H9 (cell line): ENCODE data around the gene XRN1. TPM values are rescaled to one million over a fixed set of nuclear protein-coding genes. Genes with fewer than 3 reads are reported as not detected.

Experiments
- DNase-seq: peaks from one replicate; pipeline ENCODE4 v3.0.0-alpha.2; 2017
- H2AFZ ChIP-seq: one replicate; pipeline ENCODE4 v1.6.1; 2013; ENCODE audit warnings: mild to moderate bottlenecking, low read length, control low read depth, moderate library complexity
- H2AK5ac ChIP-seq: 2 replicates; pipeline ENCODE4 v1.6.1; 2013; ENCODE audit warnings: low read length, control low read depth, mixed read lengths; ENCODE audit not compliant: insufficient read length
- H2BK120ac ChIP-seq: one replicate; pipeline ENCODE4 v1.6.1; 2013; ENCODE audit warnings: low read depth, mild to moderate bottlenecking, low read length, control low read depth, inconsistent platforms; ENCODE audit not compliant: poor library complexity, severe bottlenecking
- H2BK12ac ChIP-seq: 2 replicates; pipeline ENCODE4 v1.6.1; 2013; ENCODE audit warnings: low read length, control low read depth, mixed read lengths, low read depth; ENCODE audit not compliant: insufficient read length
- H2BK15ac ChIP-seq: 2 replicates; pipeline ENCODE4 v1.6.1; 2013; ENCODE audit warnings: low read depth, low read length, control low read depth
- H2BK20ac ChIP-seq: one replicate; pipeline ENCODE4 v1.6.1; 2013; ENCODE audit warnings: low read depth, mild to moderate bottlenecking, low read length, control low read depth, inconsistent platforms; ENCODE audit not compliant: poor library complexity, severe bottlenecking
- H2BK5ac ChIP-seq: 2 replicates; pipeline ENCODE4 v1.6.1; 2013; ENCODE audit warnings: low read length, control low read depth, mixed read lengths; ENCODE audit not compliant: insufficient read length
- H3K14ac ChIP-seq: 2 replicates; pipeline ENCODE4 v1.6.1; 2013; ENCODE audit warnings: low read length, control low read depth; ENCODE audit not compliant: insufficient read depth
- H3K18ac ChIP-seq: 2 replicates; pipeline ENCODE4 v1.6.1; 2013; ENCODE audit warnings: low read depth, mild to moderate bottlenecking, mixed read lengths, low read length, control low read depth; ENCODE audit not compliant: insufficient read length
- H3K23ac ChIP-seq: 2 replicates; pipeline ENCODE4 v1.6.1; 2013; ENCODE audit warnings: low read length, control low read depth, mixed read lengths, low read depth; ENCODE audit not compliant: insufficient read length
- H3K23me2 ChIP-seq: 2 replicates; pipeline ENCODE4 v1.6.1; 2013; ENCODE audit warnings: low read depth, mild to moderate bottlenecking, mixed read lengths, low read length, control low read depth; ENCODE audit not compliant: insufficient read length, poor library complexity, severe bottlenecking
- H3K27ac ChIP-seq: 2 replicates; pipeline ENCODE4 v1.5.1; 2013; ENCODE audit warnings: low read length, control low read depth, mixed read lengths, low read depth; ENCODE audit not compliant: insufficient read length
- H3K27me3 ChIP-seq: 2 replicates; pipeline ENCODE4 v1.6.1; 2013; ENCODE audit warnings: low read length, control low read depth, inconsistent platforms; ENCODE audit not compliant: insufficient read depth
- H3K4ac ChIP-seq: 2 replicates; pipeline ENCODE4 v1.6.1; 2013; ENCODE audit warnings: low read depth, mild to moderate bottlenecking, control low read depth, inconsistent platforms, low read length, moderate library complexity
- H3K4me1 ChIP-seq: 2 replicates; pipeline ENCODE4 v1.6.1; 2013; ENCODE audit warnings: low read length, control low read depth, inconsistent platforms; ENCODE audit not compliant: insufficient read depth
- H3K4me2 ChIP-seq: 2 replicates; pipeline ENCODE4 v1.6.1; 2013; ENCODE audit warnings: low read length, control low read depth, mixed read lengths; ENCODE audit not compliant: insufficient read length, insufficient read depth
- H3K56ac ChIP-seq: 2 replicates; pipeline ENCODE4 v1.6.1; 2013; ENCODE audit warnings: low read depth, mild to moderate bottlenecking, mixed read lengths, low read length, control low read depth; ENCODE audit not compliant: insufficient read length
- H3K79me1 ChIP-seq: 2 replicates; pipeline ENCODE4 v1.6.1; 2013; ENCODE audit warnings: low read depth, mild to moderate bottlenecking, moderate library complexity, low read length, control low read depth, inconsistent platforms; ENCODE audit not compliant: insufficient read depth, poor library complexity, severe bottlenecking
- H3K79me2 ChIP-seq: 2 replicates; pipeline ENCODE4 v1.6.1; 2013; ENCODE audit warnings: low read length, control low read depth, inconsistent platforms; ENCODE audit not compliant: insufficient read depth
- H3K9ac ChIP-seq: 2 replicates; pipeline ENCODE4 v1.6.1; 2013; ENCODE audit warnings: low read length, control low read depth, mixed read lengths; ENCODE audit not compliant: insufficient read length; ENCODE audit errors: extremely low read depth
- H3K9me3 ChIP-seq: one replicate; pipeline ENCODE4 v1.6.1; 2013; ENCODE audit warnings: low read depth, low read length, inconsistent platforms; ENCODE audit not compliant: control insufficient read depth
- H3T11ph ChIP-seq: one replicate; pipeline ENCODE4 v1.6.1; 2013; ENCODE audit warnings: mild to moderate bottlenecking, low read length, control low read depth, inconsistent platforms
- H4K20me1 ChIP-seq: one replicate; pipeline ENCODE4 v1.6.1; 2013; ENCODE audit not compliant: control insufficient read depth, insufficient read length, insufficient read depth
- H4K5ac ChIP-seq: 2 replicates; pipeline ENCODE4 v1.6.1; 2013; ENCODE audit warnings: low read depth, mild to moderate bottlenecking, mixed read lengths, low read length, control low read depth; ENCODE audit not compliant: insufficient read length
- H4K8ac ChIP-seq: replicated peaks from 2 replicates; pipeline ENCODE4 v1.6.1; 2013; ENCODE audit warnings: low read length, control low read depth, mixed read lengths, low read depth; ENCODE audit not compliant: insufficient read length
- H4K91ac ChIP-seq: 2 replicates; pipeline ENCODE4 v1.6.1; 2013; ENCODE audit warnings: low read depth, mild to moderate bottlenecking, moderate library complexity, mixed read lengths, low read length, control low read depth; ENCODE audit not compliant: insufficient read length
- H3K27ac Mint-ChIP-seq, 3 experiments: 2 replicates in 2 of 3; 3 replicates in 1 of 3; pipeline ENCODE4 v1.8.0; 2020 to 2021; ENCODE audit warnings: mixed read lengths in 3 of 3, mild to moderate bottlenecking in 1 of 3, moderate library complexity in 1 of 3
- H3K27me3 Mint-ChIP-seq: 2 replicates; pipeline ENCODE4 v1.8.0; 2021; ENCODE audit warnings: low read depth, mild to moderate bottlenecking, moderate library complexity, mixed read lengths
- H3K36me3 Mint-ChIP-seq, 3 experiments: 2 replicates in 2 of 3; 3 replicates in 1 of 3; pipeline ENCODE4 v1.8.0; 2020 to 2021; ENCODE audit warnings: low read depth in 3 of 3, mixed read lengths in 3 of 3; ENCODE audit not compliant: insufficient read depth in 1 of 3
- H3K4me1 Mint-ChIP-seq, 2 experiments: 2 replicates each; pipeline ENCODE4 v1.8.0; 2020; ENCODE audit warnings: mixed read lengths in 2 of 2
- H3K4me3 Mint-ChIP-seq, 2 experiments: 2 replicates in 1 of 2; 3 replicates in 1 of 2; pipeline ENCODE4 v1.8.0; 2020 to 2021; ENCODE audit warnings: mild to moderate bottlenecking in 2 of 2, mixed read lengths in 2 of 2, moderate library complexity in 1 of 2
- H3K9me3 Mint-ChIP-seq, 2 experiments: 2 replicates in 1 of 2; 3 replicates in 1 of 2; pipeline ENCODE4 v1.8.0; 2020; ENCODE audit warnings: mild to moderate bottlenecking in 2 of 2, mixed read lengths in 2 of 2, moderate library complexity in 1 of 2
- WGBS: extraction: QIAGEN DNeasy Blood & Tissue Kit; methylation state at CpG from one replicate; pipeline ENCODE4 v1.1.7; 2013; ENCODE audit warnings: missing lambda C conversion rate, low lambda C conversion rate, mixed read lengths; ENCODE audit not compliant: insufficient read length; ENCODE audit errors: extremely low coverage; 5-methylcytosine and 5-hydroxymethylcytosine counted together
- total RNA-seq: library from RNA; stranded (reverse); gene quantifications from 2 replicates; pipeline ENCODE4 v1.2.1, GENCODE V29; 2021
- TF ChIP-seq, protein P1 (sequence below): fragments of 200-600 bp; sonication (generic); conservative IDR thresholded peaks from 3 replicates; pipeline ENCODE4 v1.8.0; 2021; ENCODE audit warnings: antibody characterized with exemption, mild to moderate bottlenecking

Gene XRN1
- total RNA-seq, 1 experiment from 2014 or later = 15.0 TPM

DNA sequence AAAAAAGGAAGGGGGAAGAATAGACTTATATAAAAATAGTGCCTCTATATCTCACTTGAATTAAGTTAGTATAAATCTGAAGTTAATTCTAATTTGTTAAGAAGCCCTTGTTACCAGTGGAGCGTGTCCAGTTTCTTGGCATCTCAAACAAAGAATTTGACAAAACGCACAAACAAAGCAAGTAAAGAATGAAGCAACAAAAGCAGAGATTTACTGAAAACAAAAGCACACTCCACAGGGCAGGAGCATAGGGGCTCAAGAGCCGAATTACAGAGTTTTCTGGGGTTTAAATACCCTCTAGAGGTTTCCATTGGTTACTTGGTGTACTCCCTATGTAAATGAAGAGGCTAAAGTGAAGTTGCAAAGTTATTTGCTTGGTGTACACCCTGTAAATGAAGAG is 188.5 kb downstream of the XRN1 start:
- Mint-ChIP-seq H3K27ac (peak overlapping the region in 2 of 3 experiments; percentile 73 to 84; a peak in 2 of 7 replicates), H3K4me3 (no peak overlapping the region), H3K9me3 (peaks cover 14% of the 10 kb centered on the region in 2 experiments), H3K27me3 (peaks cover 3% of the 10 kb centered on the region; the same call in 1 of the 2 replicates), H3K4me1 (peaks cover 19 to 23% of the 10 kb centered on the region in 2 experiments), H3K36me3 (peaks cover 0 to 17% (median 8%) of the 10 kb centered on the region in 3 experiments; a peak in 5 of 7 replicates)
- Histone ChIP-seq H2BK20ac (no peak overlapping the region), H2BK15ac (no peak overlapping the region), H4K91ac (no peak overlapping the region), H2BK120ac (no peak overlapping the region), H3T11ph (no peak overlapping the region), H2AK5ac (no peak overlapping the region), H4K8ac (no peak overlapping the region), H3K18ac (no peak overlapping the region), H3K9me3 (no peaks in the 10 kb centered on the region), H3K27ac (no peak overlapping the region), H3K9ac (no peak overlapping the region), H3K79me1 (no peaks in the 10 kb centered on the region), H3K14ac (no peak overlapping the region), H2BK12ac (no peak overlapping the region), H4K20me1 (no peaks in the 10 kb centered on the region), H3K4me2 (no peak overlapping the region), H3K23ac (no peak overlapping the region), H3K79me2 (no peaks in the 10 kb centered on the region), H3K4ac (no peak overlapping the region), H3K56ac (no peak overlapping the region), H4K5ac (no peak overlapping the region), H3K4me1 (no peaks in the 10 kb centered on the region), H3K23me2 (no peaks in the 10 kb centered on the region), H3K27me3 (no peaks in the 10 kb centered on the region), H2AFZ (no peak overlapping the region), H2BK5ac (no peak overlapping the region)
- TF ChIP-seq, protein P1, sequence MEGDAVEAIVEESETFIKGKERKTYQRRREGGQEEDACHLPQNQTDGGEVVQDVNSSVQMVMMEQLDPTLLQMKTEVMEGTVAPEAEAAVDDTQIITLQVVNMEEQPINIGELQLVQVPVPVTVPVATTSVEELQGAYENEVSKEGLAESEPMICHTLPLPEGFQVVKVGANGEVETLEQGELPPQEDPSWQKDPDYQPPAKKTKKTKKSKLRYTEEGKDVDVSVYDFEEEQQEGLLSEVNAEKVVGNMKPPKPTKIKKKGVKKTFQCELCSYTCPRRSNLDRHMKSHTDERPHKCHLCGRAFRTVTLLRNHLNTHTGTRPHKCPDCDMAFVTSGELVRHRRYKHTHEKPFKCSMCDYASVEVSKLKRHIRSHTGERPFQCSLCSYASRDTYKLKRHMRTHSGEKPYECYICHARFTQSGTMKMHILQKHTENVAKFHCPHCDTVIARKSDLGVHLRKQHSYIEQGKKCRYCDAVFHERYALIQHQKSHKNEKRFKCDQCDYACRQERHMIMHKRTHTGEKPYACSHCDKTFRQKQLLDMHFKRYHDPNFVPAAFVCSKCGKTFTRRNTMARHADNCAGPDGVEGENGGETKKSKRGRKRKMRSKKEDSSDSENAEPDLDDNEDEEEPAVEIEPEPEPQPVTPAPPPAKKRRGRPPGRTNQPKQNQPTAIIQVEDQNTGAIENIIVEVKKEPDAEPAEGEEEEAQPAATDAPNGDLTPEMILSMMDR = no peak
- no CpG with 5 or more reads among the region's 3 CpGs for WGBS
- no peak for DNase-seq
